A673 (cell line): ENCODE data around the gene TBX21. TPM values are rescaled to one million over a fixed set of nuclear protein-coding genes. Genes with fewer than 3 reads are reported as not detected.

ENCODE experiments used
- BruUV-seq: library from RNA; stranded (reverse); fragments of 400-500 nt; replicated peaks from 2 replicates; lab custom pipeline; 2021; lab: Mats Ljungman, UMichigan
- CTCF ChIA-PET: fragments of 300-600 bp; sonication (Branson Sonifier 250); formaldehyde crosslinking; loops from one replicate; lab custom pipeline; 2022; ENCODE audit warnings: antibody characterized with exemption; lab: Charles Lee
- POLR2A ChIA-PET: fragments of 300-600 bp; sonication (Branson Sonifier 250); formaldehyde crosslinking; loops from one replicate; lab custom pipeline; 2022; ENCODE audit warnings: antibody characterized with exemption; ENCODE audit not compliant: low non-redundant PET; lab: Charles Lee
- DNase-seq: peaks from one replicate; pipeline ENCODE4 v3.0.0-alpha.2; 2015; ENCODE audit warnings: low spot score
- H3K27ac ChIP-seq: fragments of 200-600 bp; sonication (generic); 2 replicates; pipeline ENCODE4 v1.5.1; 2016; ENCODE audit warnings: mixed run types, low read depth, mild to moderate bottlenecking, mixed read lengths, antibody characterized with exemption, low read length; ENCODE audit not compliant: poor library complexity, severe bottlenecking
- H3K27me3 ChIP-seq: fragments of 200-600 bp; sonication (generic); replicated peaks from 2 replicates; pipeline ENCODE4 v1.6.1; 2017; ENCODE audit warnings: mixed run types, low read depth, mild to moderate bottlenecking, mixed read lengths, antibody characterized with exemption, low read length; ENCODE audit not compliant: insufficient read depth, poor library complexity
- H3K36me3 ChIP-seq: fragments of 200-600 bp; sonication (generic); 2 replicates; pipeline ENCODE4 v1.6.1; 2016; ENCODE audit warnings: mixed run types, mild to moderate bottlenecking, mixed read lengths, antibody characterized with exemption, low read length; ENCODE audit not compliant: insufficient read depth, poor library complexity, severe bottlenecking
- H3K4me1 ChIP-seq: fragments of 200-600 bp; sonication (generic); 2 replicates; pipeline ENCODE4 v1.6.1; 2017; ENCODE audit warnings: mixed run types, mild to moderate bottlenecking, mixed read lengths, antibody characterized with exemption, low read length; ENCODE audit not compliant: insufficient read depth, poor library complexity, severe bottlenecking
- H3K4me3 ChIP-seq: fragments of 200-600 bp; sonication (generic); 2 replicates; pipeline ENCODE4 v1.5.1; 2016; ENCODE audit warnings: low read depth, mixed run types, mild to moderate bottlenecking, mixed read lengths, low read length; ENCODE audit not compliant: poor library complexity, severe bottlenecking
- H3K9me3 ChIP-seq: fragments of 200-600 bp; sonication (generic); 2 replicates; pipeline ENCODE4 v1.6.1; 2016; ENCODE audit warnings: mixed run types, low read depth, mild to moderate bottlenecking, mixed read lengths, antibody characterized with exemption, low read length; ENCODE audit not compliant: poor library complexity, severe bottlenecking
- EZH2 ChIP-seq: fragments of 200-600 bp; sonication (generic); IDR thresholded peaks from 2 replicates; pipeline ENCODE4 v1.6.1; 2017; ENCODE audit warnings: borderline replicate concordance, low read depth, mild to moderate bottlenecking, mixed read lengths, antibody characterized with exemption, low read length; ENCODE audit not compliant: poor library complexity, severe bottlenecking
- intact Hi-C: fragments of 100-400 bp; cut with micrococcal nuclease; formaldehyde crosslinking; loops from one replicate; pipeline ENCODE4 v1.10.0; 2022; ENCODE audit not compliant: unreplicated experiment
- total RNA-seq: library from RNA; stranded (reverse); gene quantifications from 2 replicates; pipeline ENCODE4 v1.2.3, GENCODE V29; 2021
- TF ChIP-seq, protein P1 (sequence below): fragments of 300-800, 200-600 bp; sonication (generic); conservative IDR thresholded peaks from 2 replicates; pipeline ENCODE4 v1.5.1; 2017; ENCODE audit warnings: low read depth, mild to moderate bottlenecking, antibody characterized with exemption, low read length, moderate library complexity, mixed read lengths

The TBX21 gene
- total RNA-seq, 1 experiment from 2014 or later, result not detected

DNA sequence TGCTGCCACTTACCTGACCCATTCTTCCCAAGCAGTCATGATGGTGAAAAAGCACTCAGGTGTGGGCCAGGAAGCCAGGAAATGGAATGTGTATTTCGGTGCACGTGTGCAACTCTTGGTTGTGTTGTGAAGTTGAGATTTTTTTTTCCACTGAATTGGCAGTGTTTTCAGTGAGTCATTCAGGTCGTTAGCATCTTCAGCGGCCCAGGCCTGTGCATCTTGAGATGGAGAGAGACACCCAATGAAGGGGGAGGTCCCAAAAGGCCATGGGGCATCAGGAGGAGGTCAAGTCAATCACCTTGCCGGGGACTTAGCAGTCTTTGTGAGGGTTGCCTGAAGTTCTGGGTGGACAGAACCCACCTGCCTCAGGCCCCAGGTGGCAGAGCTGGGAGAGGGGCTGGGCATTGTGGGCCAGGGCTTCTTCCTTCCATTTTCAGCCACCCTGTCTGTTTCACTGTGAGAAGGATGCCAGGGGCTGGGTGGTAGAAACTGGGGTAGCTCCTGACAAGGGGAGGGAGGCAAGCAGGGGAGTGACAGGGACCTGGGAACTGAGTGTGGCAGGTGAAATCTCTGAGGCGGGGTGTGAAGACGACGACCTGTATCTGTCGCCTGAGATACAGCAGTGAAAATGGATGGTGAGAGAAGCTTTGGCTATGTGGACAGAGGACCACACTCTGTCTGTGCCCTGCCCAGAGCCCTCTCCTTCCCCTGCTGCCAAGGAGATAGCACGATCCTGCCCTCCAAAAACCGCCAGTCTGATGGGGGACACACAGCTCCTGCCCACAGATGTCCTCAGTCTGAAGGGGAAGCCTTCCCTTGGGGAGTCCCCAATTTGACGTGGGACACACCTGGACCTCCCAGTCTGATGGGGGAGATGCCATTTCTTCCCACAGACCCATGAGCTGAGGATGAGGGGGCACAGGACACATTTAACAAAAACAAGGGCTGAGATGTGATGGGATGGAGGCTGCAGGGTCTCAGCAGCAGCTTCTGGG lies 27.2 kb upstream of the TBX21 start:
- H3K4me3 ChIP-seq, result no peak overlapping the region
- DNase-seq, result no peak
- TF ChIP-seq, protein P1, sequence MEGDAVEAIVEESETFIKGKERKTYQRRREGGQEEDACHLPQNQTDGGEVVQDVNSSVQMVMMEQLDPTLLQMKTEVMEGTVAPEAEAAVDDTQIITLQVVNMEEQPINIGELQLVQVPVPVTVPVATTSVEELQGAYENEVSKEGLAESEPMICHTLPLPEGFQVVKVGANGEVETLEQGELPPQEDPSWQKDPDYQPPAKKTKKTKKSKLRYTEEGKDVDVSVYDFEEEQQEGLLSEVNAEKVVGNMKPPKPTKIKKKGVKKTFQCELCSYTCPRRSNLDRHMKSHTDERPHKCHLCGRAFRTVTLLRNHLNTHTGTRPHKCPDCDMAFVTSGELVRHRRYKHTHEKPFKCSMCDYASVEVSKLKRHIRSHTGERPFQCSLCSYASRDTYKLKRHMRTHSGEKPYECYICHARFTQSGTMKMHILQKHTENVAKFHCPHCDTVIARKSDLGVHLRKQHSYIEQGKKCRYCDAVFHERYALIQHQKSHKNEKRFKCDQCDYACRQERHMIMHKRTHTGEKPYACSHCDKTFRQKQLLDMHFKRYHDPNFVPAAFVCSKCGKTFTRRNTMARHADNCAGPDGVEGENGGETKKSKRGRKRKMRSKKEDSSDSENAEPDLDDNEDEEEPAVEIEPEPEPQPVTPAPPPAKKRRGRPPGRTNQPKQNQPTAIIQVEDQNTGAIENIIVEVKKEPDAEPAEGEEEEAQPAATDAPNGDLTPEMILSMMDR, result no peak
- no peak for TF ChIP-seq EZH2
- BruUV-seq, result no TSS peak
- ChIA-PET POLR2A (no interaction called here), CTCF (interaction anchor here (0.5 kb wide), 1 partner anchor 907 kb away, joined by 3 read pairs; no protein-coding TSS in a partner anchor)
- intact Hi-C loops, result no loop called here
- H3K4me1 ChIP-seq, result peaks cover 10% of the 10 kb centered on the region
- H3K27me3 ChIP-seq, result no peaks in the 10 kb centered on the region
- no peak overlapping the region for H3K27ac ChIP-seq
- no peaks in the 10 kb centered on the region for H3K36me3 ChIP-seq
- no peaks in the 10 kb centered on the region for H3K9me3 ChIP-seq

DNA sequence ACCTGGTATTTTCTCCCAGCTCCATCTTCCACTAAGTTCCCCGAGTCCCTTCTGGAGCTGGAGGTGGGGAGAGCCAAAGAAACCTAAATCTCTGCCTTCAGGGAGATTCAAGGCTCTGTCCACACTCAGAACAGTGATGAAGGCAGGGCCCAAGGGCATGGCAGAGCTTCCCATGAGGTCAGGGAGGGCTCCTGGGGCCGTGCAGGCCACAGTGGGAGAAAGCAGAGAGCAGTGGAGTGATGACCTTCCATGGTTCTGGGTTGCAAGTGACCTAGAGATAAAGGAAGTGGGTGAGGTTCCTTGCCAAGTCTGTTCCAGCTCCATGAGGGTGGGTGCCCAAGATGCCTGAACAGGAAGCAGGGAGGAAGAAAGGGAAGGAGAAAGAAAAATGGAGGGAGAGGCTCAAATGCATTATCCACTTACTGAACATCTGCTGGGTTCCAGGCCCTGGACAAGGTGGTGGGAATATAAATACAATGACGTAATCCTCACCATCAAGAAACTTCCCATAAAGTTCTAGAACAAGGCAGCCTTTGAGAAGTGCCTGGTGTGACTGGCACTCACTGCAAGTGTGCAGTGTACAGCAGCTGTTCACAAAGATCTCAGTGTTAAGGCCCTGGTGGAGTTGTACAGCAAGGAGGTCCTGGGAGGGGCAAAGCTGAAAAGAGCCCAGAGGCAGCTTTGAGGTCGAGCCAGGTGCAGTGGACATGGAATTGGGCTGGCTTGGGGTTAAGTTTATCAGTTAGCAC lies 25.8 kb upstream of the TBX21 start:
- TF ChIP-seq EZH2, result no peak
- TF ChIP-seq, protein P1, result no peak
- Histone ChIP-seq H3K27me3 (no peaks in the 10 kb centered on the region), H3K27ac (no peak overlapping the region), H3K9me3 (no peaks in the 10 kb centered on the region), H3K4me3 (no peak overlapping the region), H3K4me1 (peaks cover 10% of the 10 kb centered on the region), H3K36me3 (no peaks in the 10 kb centered on the region)
- ChIA-PET CTCF (no interaction called here), POLR2A (interaction anchor here (0.6 kb wide), 1 partner anchor 116 kb away, joined by 3 read pairs; no protein-coding TSS in a partner anchor)
- no TSS peak for BruUV-seq
- intact Hi-C loops, result no loop called here
- DNase-seq, result no peak

DNA sequence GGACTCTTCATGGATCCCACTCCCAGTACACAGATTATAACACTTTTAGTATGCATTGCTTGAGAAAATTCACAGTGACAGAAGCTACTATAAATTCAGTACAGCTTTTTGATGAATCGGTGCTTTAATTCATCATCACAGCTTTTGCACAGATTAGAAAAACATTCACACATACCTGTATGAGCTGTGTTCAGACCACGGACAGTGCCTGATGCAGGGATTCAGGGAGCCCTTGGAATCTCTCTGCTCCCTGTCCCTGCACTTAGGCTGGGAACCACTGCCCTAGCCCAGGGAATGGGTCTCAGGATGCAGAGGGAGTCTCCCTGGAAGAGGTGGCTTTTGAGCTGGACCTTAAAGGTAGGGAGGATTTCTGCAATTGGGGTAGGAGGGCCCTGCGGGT lies 25.2 kb upstream of the TBX21 start:
- intact Hi-C loops, result no loop called here
- H3K27me3 ChIP-seq, result no peaks in the 10 kb centered on the region
- H3K4me3 ChIP-seq, result no peak overlapping the region
- DNase-seq, result no peak
- ChIA-PET POLR2A (no interaction called here), CTCF (no interaction called here)
- TF ChIP-seq, protein P1, result no peak
- no peak for TF ChIP-seq EZH2
- H3K9me3 ChIP-seq, result no peaks in the 10 kb centered on the region
- H3K4me1 ChIP-seq, result peaks cover 10% of the 10 kb centered on the region
- no TSS peak for BruUV-seq
- no peak overlapping the region for H3K27ac ChIP-seq
- no peaks in the 10 kb centered on the region for H3K36me3 ChIP-seq
